ENCODE measurements around the gene MRPL10. TPM values are rescaled to one million over a fixed set of nuclear protein-coding genes. Genes with fewer than 3 reads are reported as not detected.

The MRPL10 gene
- total RNA-seq, 1 experiment from 2014 or later: 74.2 TPM

DNA sequence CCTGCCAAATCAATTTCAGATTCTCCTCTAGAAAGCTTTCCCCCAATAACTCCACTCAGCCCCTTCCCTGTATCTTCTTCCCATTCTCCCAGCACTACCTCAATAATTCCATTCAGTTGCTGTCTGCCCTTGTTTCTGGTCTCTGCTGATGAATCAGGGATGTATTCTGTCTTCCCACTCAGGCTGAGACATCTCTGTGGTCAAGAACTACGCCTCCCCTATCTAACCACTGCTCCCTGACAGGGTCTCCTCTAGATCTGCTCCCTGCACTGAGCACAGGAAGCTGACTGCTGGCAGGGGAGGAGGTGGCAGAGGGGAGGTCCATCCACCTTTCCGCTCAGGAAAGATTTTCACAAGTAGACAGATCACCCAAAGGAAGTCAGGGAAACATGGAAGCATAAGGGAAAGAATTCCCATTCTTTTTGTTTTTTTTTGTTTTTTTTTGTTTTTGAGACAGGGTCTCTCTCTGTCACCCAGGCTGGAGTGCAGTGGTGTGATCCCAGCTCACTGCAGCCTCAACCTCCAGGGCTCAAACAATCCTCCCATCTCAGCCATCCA, 47.8 kb upstream of the MRPL10 start:
- intact Hi-C loops (cut with micrococcal nuclease): no loop called here
- H3K4me2 ChIP-seq (ENCODE audit: low read length): no peak overlapping the region
- H3K9me3 ChIP-seq (ENCODE audit: low read length): no peaks in the 10 kb centered on the region
- H3K27ac ChIP-seq (ENCODE audit: low read length): no peak overlapping the region
- H3K9ac ChIP-seq (ENCODE audit: low read length): no peak overlapping the region
- no TSS peak for BruUV-seq (replicated peaks)
- H3K36me3 ChIP-seq (ENCODE audit: low read depth, low read length): no peaks in the 10 kb centered on the region
- no peaks in the 10 kb centered on the region for H4K20me1 ChIP-seq (ENCODE audit: low read length)
- no peak for TF ChIP-seq EZH2phosphoT487 (IDR thresholded peaks at IDR 0.05; ENCODE audit: borderline replicate concordance, low read length)
- TF ChIP-seq EZH2 (IDR thresholded peaks at IDR 0.05; ENCODE audit: low read length, unreplicated experiment): no peak
- TF ChIP-seq, protein P1, sequence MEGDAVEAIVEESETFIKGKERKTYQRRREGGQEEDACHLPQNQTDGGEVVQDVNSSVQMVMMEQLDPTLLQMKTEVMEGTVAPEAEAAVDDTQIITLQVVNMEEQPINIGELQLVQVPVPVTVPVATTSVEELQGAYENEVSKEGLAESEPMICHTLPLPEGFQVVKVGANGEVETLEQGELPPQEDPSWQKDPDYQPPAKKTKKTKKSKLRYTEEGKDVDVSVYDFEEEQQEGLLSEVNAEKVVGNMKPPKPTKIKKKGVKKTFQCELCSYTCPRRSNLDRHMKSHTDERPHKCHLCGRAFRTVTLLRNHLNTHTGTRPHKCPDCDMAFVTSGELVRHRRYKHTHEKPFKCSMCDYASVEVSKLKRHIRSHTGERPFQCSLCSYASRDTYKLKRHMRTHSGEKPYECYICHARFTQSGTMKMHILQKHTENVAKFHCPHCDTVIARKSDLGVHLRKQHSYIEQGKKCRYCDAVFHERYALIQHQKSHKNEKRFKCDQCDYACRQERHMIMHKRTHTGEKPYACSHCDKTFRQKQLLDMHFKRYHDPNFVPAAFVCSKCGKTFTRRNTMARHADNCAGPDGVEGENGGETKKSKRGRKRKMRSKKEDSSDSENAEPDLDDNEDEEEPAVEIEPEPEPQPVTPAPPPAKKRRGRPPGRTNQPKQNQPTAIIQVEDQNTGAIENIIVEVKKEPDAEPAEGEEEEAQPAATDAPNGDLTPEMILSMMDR (conservative IDR thresholded peaks at IDR 0.05; ENCODE audit: low read depth, low read length): no peak
- ChIA-PET POLR2A (ENCODE audit: unreplicated experiment) (interaction anchor here (0.6 kb wide), 1 partner anchor 48 kb away, joined by 4 read pairs; the partner anchor contains the start of genes LRRC46 and MRPL10), CTCF (interaction anchor here (0.7 kb wide), 1 partner anchor 28 kb away, joined by 6 read pairs; the partner anchor contains the start of gene SP6)
- no peak overlapping the region for H3K4me3 ChIP-seq (ENCODE audit: low read length)
- no peaks in the 10 kb centered on the region for H3F3A ChIP-seq (ENCODE audit: low read length, unreplicated experiment)
- H3K79me2 ChIP-seq (ENCODE audit: low read length): no peaks in the 10 kb centered on the region
- H2AFZ ChIP-seq (ENCODE audit: low read length): no peak overlapping the region
- H3K27me3 ChIP-seq (ENCODE audit: low read length): no peaks in the 10 kb centered on the region
- no peaks in the 10 kb centered on the region for H3K4me1 ChIP-seq (ENCODE audit: insufficient read depth, low read length)
- DNase-seq: no peak
- H3K9me2 ChIP-seq (replicated peaks; ENCODE audit: low read length): no peaks in the 10 kb centered on the region
- ATAC-seq: peak; percentile 25; the same call in 1 of the 2 replicates

DNA sequence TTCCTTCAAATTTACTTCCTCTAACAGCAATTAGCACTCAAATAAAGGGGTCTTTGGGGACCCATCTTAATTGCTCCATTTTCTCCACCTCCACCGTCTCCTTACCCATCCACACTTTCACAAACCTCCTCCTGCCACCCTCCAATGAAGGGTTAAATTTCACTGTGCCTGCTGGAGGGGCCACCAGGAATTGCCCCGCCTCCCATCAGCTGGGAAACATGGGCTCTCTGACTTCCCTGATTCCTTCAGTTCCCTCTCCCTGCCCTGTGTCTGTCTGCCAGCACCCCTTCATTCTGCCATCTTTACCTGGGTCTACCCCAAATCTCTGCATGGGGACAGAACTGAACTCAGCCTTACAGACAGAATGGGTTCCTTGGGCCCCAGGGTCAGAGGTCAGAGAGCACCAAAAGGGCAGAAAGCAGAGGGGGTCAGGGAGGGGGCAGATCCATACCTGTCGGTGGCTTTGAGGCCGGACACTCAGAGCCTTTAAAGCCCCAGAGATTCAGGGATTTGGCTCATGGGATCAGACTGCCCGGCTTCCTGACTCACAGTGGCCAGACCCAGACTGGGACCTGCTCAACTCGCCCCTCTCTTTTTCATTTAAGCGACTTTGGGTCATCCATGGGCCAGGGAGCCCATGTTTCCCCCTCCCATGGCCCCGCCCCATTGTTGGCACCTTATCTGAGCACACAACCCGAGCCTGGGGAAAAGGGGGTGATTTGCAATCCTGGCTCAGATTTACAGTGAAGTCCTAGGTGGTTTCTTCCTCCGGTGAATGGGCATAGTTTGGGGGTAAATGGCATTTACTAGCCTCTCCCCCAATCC, 47.1 kb upstream of the MRPL10 start:
- no peak overlapping the region for H2AFZ ChIP-seq (ENCODE audit: low read length)
- H3K4me2 ChIP-seq (ENCODE audit: low read length): no peak overlapping the region

More for the DNA sequence above, 47.1 kb upstream of the MRPL10 start:
- no peaks in the 10 kb centered on the region for H3F3A ChIP-seq (ENCODE audit: low read length, unreplicated experiment)
- no peaks in the 10 kb centered on the region for H4K20me1 ChIP-seq (ENCODE audit: low read length)
- no peaks in the 10 kb centered on the region for H3K27me3 ChIP-seq (ENCODE audit: low read length)
- no peaks in the 10 kb centered on the region for H3K79me2 ChIP-seq (ENCODE audit: low read length)
- BruUV-seq (replicated peaks): no TSS peak
- H3K36me3 ChIP-seq (ENCODE audit: low read depth, low read length): no peaks in the 10 kb centered on the region
- DNase-seq: no peak
- H3K4me3 ChIP-seq (ENCODE audit: low read length): no peak overlapping the region
- POLR2A ChIA-PET (ENCODE audit: unreplicated experiment): no interaction called here
- CTCF ChIA-PET: no interaction called here
- no peak for TF ChIP-seq EZH2 (IDR thresholded peaks at IDR 0.05; ENCODE audit: low read length, unreplicated experiment)
- TF ChIP-seq, protein P1 (conservative IDR thresholded peaks at IDR 0.05; ENCODE audit: low read depth, low read length): no peak
- no peak for TF ChIP-seq EZH2phosphoT487 (IDR thresholded peaks at IDR 0.05; ENCODE audit: borderline replicate concordance, low read length)
- no peak overlapping the region for H3K27ac ChIP-seq (ENCODE audit: low read length)
- intact Hi-C loops (cut with micrococcal nuclease): no loop called here
- ATAC-seq: no peak
- H3K9ac ChIP-seq (ENCODE audit: low read length): no peak overlapping the region
- H3K9me3 ChIP-seq (ENCODE audit: low read length): no peaks in the 10 kb centered on the region
- H3K9me2 ChIP-seq (replicated peaks; ENCODE audit: low read length): no peaks in the 10 kb centered on the region
- no peaks in the 10 kb centered on the region for H3K4me1 ChIP-seq (ENCODE audit: insufficient read depth, low read length)

Data from PC-3 (cell line).